Stimulated activated CD4-positive, alpha-beta T cell treated with anti-CD3 and anti-CD28 coated beads, TNF-alpha, amount 100 ng/mL, for 48 hours (primary cell): Measurements from ENCODE around the gene CEBPE.

Experiments
- DNase-seq, 3 donors: peaks; one replicate each; pipeline ENCODE4 v3.0.0-alpha.2; 2020; ENCODE audit warnings: low read depth in 3 of 3

Gene CEBPE

GRCh38 chr14:23143911-23144310 is 24.9 kb upstream of the CEBPE start:
- no peak for DNase-seq

GRCh38 chr14:23142826-23143225 is 23.8 kb upstream of the CEBPE start:
- DNase-seq, result no peak

- DNase-seq, result no peak
Observed at GRCh38 chr14:23141706-23142444, 22.8 kb upstream of the CEBPE start.

- no peak for DNase-seq
Observed at GRCh38 chr14:23140371-23140770, 21.3 kb upstream of the CEBPE start.

GRCh38 chr14:23139874-23140273 is 20.8 kb upstream of the CEBPE start:
- DNase-seq, result no peak

- DNase-seq, result no peak
Observed at GRCh38 chr14:23137813-23138535, 18.9 kb upstream of the CEBPE start.

- DNase-seq, result no peak
Observed at GRCh38 chr14:23137192-23137812, 18.2 kb upstream of the CEBPE start.

GRCh38 chr14:23136566-23137133 is 17.6 kb upstream of the CEBPE start:
- DNase-seq, result no peak

- no peak for DNase-seq
Observed at GRCh38 chr14:23132970-23133369, 13.9 kb upstream of the CEBPE start.

- no peak for DNase-seq
Observed at GRCh38 chr14:23131482-23131881, 12.4 kb upstream of the CEBPE start.

- no peak for DNase-seq
Observed at GRCh38 chr14:23130871-23131270, 11.8 kb upstream of the CEBPE start.

GRCh38 chr14:23129759-23130316 is 10.8 kb upstream of the CEBPE start:
- DNase-seq, result no peak

- no peak for DNase-seq
Observed at GRCh38 chr14:23128969-23129758, 10.1 kb upstream of the CEBPE start.

- no peak for DNase-seq
Observed at GRCh38 chr14:23127861-23128260, 8.8 kb upstream of the CEBPE start.

- no peak for DNase-seq
Observed at GRCh38 chr14:23126548-23127278, 7.7 kb upstream of the CEBPE start.

- no peak for DNase-seq
Observed at GRCh38 chr14:23125933-23126524, 7.0 kb upstream of the CEBPE start.

GRCh38 chr14:23125011-23125410 is 6.0 kb upstream of the CEBPE start:
- no peak for DNase-seq

GRCh38 chr14:23124337-23124954 is 5.4 kb upstream of the CEBPE start:
- DNase-seq, result no peak

- no peak for DNase-seq
Observed at GRCh38 chr14:23123419-23123818, 4.4 kb upstream of the CEBPE start.

GRCh38 chr14:23122086-23122485 is 3.0 kb upstream of the CEBPE start:
- DNase-seq, result no peak
